Lung microvascular endothelial cell (primary cell): ENCODE results near the gene BHMT2. TPM values are rescaled to one million over a fixed set of nuclear protein-coding genes. Genes with fewer than 3 reads are reported as not detected.

Source experiments
- DNase-seq, 2 donors: peaks; one replicate each; pipeline versions ENCODE4 v3.0.0 to v3.0.0-alpha.2; 2010; ENCODE audit warnings: low read depth in 2 of 2
- total RNA-seq: library from RNA; depleted of rRNA; stranded (reverse); fragments of >200 nt; gene quantifications from 2 replicates; pipeline ENCODE4 v1.2.1, GENCODE V29; 2014

The BHMT2 gene, protein sequence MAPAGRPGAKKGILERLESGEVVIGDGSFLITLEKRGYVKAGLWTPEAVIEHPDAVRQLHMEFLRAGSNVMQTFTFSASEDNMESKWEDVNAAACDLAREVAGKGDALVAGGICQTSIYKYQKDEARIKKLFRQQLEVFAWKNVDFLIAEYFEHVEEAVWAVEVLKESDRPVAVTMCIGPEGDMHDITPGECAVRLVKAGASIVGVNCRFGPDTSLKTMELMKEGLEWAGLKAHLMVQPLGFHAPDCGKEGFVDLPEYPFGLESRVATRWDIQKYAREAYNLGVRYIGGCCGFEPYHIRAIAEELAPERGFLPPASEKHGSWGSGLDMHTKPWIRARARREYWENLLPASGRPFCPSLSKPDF
- total RNA-seq: 2.4 and 7.7 TPM in 2 replicates

DNA sequence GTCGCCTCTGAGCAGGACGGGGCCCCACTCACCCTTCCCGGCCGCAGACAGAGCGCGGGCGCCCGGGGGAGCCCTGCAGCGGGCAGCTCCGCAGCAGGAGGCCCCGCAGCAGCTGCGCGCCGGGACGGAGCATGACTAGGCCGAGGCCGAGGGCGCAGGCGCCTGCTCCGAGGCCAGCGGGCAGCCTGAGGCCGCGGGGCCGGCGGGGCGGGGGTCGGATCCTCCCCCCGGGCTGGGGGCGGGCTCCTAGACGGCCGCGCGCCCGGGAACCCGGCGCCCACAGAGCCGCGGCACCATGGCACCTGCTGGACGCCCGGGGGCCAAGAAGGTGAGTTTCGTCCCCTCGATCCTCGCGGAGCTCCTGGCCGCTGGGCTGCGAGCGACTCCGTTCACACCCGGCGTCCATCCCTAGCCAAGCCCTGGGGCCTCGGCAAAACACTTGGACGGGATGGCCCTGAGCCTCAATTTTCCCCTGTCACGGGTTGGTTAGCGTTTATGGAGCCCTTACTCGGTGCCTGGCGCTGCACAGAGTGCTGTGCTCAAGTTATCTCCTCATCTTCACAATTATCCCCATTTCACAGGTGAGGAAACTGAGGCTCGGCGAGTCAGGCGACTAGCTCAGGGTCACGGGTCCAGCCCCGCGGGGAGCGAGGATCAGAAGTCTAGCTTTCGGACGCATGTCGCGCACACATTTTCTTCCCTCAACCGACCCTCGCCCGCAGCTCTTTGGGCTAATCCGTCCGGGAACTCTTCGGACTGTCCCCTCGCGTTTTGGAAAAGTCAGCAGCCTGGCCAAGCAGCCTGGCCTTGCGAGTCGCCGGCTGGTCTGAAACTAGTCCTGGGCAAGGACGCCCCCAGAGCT is at the start of gene BHMT2, which contains the start of gene DMGDH:
TSS of gene BHMT2 (plus strand) at position 280 of the 862 bp plus-strand sequence. CDS start at position 296, 16 bp downstream.
TSS of gene DMGDH (minus strand) at position 187 of the 862 bp plus-strand sequence. CDS start at position 133, 54 bp downstream.
- DNase-seq: peak; percentile 14 to 53

GRCh38 chr5:79020861-79021561 is 48.6 kb upstream of the BHMT2 start:
- peak; percentile 70 to 71 for DNase-seq

- DNase-seq: no peak
Measured at GRCh38 chr5:79021753-79022152, 47.8 kb upstream of the BHMT2 start.

DNA sequence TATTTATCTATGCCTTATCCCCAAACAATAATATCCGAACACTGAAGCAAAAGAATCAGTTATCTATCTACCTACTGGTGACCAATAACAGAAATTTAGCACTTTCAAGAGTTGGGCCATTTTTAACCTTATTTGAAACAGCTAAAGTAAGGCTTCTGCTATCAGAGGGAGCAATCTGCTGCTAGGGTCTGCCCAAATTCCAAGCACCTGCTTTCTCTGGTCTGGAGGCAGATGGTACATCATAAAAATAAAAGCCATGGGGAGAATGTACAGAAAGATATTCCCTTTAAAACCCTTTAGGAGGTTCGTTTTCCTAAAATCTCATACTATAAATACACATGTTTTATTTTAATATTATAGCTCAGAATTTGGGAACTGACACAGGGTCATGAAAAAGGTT is 46.8 kb upstream of the BHMT2 start:
- no peak for DNase-seq

DNA sequence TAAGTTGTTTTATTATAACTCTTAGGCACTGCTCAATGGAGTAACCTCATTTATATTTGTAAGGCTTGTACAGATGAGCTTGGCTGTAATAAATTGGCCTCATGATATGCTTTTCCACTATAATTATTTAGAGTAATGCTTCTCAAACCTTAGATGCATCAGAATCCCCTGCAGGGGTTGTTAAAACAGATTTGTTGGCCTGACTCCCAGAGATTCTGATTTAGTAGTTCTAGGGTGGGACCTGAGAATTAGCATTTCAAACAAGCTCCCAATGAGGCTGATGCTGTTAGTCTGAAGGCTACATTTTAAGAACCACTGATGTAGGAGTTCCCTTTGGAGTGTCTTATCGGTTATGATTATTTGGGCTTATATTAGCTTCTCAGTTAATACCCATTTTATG is 46.2 kb upstream of the BHMT2 start:
- DNase-seq: no peak

DNA sequence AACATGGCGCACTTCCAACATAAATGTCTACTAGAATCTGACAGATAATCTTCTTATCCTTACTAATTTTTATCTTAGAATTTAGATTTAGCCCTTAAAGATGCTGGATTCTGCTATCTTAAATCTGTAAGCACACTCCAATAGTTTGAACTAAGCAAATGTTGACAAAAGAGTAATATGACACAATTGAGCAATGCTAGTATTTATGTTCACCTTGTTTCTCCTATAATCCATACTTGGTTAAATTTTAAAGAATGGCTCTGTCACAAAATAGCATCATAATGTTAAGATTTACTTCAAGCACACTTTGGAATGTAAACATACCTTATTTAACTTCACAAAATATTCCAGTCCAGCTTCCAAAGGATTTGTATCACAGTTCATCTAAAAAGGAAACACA is 45.6 kb upstream of the BHMT2 start:
- no peak for DNase-seq

DNA sequence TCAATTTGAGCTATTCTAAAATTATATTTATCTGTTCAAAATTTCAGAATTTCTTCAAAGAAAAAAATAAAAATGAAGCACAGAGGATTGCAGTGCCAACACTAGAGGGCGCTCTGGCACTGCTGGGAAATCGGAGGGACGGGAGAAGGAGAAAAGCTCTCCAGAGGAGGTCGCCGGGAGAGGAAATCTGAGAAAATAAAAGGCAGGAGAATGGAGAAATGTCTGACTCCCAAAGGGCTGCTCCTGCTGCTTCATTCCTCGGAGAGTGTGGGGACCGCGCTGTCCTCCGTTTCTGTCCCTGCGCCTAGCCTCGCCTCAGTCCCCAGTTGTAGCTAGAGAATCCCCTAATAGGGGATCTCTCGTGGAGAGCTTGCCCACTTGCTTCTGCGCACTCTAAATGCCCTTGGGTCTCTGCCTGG is 44.5 kb upstream of the BHMT2 start:
- peak; percentile 69 to 78 for DNase-seq

DNA sequence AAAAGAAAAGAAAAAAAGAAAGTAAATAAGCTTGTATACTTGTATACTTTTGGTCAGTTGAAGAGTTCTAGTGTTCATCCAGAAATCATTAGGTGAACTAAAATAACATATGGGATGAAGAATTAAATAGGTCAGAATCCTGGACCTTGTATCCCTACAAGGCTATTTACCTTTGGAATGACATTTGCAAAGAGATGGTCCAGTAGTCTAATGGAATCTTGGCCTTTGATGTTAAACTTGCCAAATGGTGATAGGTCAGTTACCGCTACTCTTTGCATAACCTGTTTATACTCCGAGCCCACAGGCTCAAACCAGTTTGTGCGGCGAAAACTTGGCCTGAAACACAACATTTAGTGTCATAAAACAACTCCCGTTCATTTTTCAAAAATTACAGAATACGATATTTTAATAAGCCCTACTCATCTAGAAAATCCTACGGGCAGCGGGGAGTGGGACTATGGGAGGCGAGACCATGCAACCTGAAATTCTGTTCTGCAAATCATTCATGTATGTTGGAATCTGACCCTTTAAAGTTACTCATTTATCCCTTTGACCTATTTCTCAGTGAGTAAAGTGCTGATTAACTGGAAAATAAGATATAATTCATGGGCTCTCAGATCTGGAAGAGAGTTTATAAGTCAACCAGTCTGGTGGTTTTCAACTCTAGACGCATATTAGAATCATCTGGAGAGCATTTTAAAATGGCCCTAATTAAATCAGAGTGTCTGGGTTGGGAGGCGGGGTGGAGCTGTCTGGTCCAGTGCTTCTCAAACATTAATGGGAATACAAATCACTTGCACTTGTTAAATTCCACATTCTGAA is 38.7 kb upstream of the BHMT2 start:
- DNase-seq: no peak

GRCh38 chr5:79031485-79031867 is 38.1 kb upstream of the BHMT2 start:
- DNase-seq: no peak

DNA sequence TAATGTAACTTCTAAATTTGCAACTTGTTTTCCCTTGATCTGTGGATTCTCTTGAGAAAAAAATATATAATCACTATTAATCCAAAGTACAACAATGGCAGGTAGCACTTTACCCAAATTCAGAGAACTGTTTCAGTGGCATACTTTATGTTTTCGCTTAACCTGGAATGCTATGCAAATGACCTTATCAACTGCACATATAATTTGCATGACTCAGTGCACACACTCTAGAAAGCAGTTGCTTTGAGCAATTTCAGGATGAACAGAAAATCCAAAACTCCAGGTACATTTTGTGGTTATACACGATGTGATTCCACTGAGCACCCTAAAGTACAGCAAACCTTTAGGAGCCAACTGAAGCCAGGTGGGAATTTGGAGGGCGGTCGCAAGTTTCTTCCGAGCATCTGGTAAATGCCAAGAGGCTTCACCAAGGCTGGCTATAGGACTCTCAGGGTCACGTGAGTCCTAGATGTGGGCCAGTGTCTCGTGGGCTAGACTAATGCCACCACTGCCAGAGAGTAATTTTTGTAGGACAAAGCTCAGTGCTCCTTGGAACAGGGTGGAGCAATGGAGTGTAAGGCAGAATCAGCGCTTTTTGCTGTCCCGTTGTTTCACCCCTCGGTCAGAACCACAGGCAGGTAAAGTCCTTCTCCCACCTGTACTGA is 37.4 kb upstream of the BHMT2 start:
- no peak for DNase-seq

DNA sequence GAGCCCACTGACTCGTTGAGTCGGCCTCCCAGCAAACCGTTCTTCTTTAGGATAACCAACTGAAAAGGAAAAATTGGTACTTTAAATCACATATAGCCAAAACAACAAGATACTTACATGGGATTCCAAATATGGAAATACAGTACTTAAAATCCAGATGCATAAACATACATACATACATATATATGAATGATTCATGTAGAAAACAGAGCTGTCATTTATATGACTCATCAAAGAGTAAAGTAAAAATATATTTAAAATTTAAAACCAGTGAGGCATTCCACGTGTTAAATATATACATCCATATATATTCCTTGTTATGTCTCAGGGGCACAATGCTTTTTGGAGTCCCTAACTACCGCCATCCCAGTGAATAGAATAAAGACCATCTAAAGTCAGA is 36.8 kb upstream of the BHMT2 start:
- no peak for DNase-seq

GRCh38 chr5:79035237-79035636 is 34.3 kb upstream of the BHMT2 start:
- DNase-seq: no peak

DNA sequence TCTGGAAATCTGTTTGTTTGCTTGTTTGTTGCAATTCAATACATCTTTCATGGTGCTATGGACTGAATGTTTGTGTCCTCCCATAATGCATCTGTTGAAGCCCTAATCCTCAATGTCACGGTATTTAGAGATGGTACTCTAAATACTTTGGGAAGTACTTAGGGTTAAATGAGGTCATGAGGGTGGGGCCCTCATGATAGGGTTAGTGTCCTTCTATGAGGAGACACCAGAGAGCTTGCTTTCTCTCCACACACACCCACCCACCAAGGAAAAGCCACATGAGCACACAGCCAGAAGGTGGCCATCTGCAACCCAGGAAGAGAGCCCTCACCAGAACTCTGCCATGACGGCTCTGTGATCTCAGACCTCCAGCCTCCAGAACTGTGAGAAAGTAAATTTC is 32.8 kb upstream of the BHMT2 start:
- DNase-seq: no peak

DNA sequence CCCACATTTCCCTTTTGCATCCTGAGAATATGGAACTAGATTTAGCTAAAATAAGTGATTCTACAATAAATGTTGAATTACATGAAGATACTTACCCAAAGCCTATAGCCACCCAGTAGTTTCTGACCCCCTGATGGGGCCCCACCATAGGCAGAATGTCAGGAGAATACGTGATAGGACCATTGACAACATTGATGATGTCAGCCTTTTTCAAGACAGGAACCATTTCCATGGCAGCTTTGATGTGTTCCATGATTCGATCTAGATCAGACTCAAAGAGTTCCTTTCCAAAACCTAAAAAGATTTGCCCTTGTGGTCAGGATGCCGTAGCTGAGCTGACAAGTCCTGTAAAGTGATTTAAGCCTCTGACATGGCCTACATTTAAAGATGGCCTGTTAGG is 27.4 kb upstream of the BHMT2 start:
- DNase-seq: no peak

GRCh38 chr5:79047199-79047598 is 22.4 kb upstream of the BHMT2 start:
- DNase-seq: no peak

DNA sequence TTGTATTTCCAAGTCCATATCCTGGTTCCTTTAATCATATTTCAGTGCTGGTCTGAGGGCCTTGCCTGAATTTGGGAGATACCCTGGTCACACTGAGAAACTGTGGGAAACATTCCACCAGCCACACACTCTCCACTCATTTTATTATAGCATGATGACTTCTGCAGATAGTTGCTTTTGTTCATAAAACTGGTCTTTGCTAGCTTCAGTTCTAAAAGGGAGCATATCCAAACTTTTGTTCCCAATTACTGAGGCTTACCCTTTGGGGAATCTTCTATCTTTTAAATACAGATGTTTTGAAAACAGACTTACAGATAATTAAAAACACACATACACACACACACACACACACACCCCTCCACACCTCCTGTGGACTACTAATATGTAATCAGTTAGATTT is 21.1 kb upstream of the BHMT2 start:
- DNase-seq: no peak

- no peak for DNase-seq
Measured at GRCh38 chr5:79050498-79050897, 19.1 kb upstream of the BHMT2 start.

DNA sequence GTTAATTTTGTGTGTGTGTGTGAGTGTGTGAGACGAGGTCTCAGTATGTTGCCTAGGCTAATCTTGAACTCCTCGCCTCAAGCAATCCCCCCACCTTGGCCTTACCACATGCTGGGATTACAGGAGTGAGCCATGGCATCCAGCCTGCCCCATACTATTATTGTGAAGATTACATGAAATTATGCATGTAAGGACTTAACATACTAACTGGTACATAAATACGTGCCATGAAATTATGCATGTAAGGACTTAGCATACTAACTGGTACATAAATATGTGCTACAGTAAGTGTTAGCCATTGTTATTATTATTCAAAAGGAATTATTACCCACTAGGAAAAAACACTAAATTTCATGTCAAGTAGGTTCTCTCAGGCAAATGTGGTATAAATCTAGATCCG is 16.2 kb upstream of the BHMT2 start:
- no peak for DNase-seq

GRCh38 chr5:79055017-79055416 is 14.6 kb upstream of the BHMT2 start:
- DNase-seq: no peak

- no peak for DNase-seq
Measured at GRCh38 chr5:79056847-79057246, 12.7 kb upstream of the BHMT2 start.

- DNase-seq: no peak
Measured at GRCh38 chr5:79059674-79060073, 9.9 kb upstream of the BHMT2 start.
